ENCODE results near the gene EDRF1. TPM values are rescaled to one million over a fixed set of nuclear protein-coding genes. Genes with fewer than 3 reads are reported as not detected.
A peak's percentile ranks its signal among the peaks of the same experiment; 100 is the strongest.

The EDRF1 gene
- polyA plus RNA-seq, 1 donor (not counting 4 experiments of a cell fraction or from before 2014, with no cell fraction given), result 20.4 TPM

DNA sequence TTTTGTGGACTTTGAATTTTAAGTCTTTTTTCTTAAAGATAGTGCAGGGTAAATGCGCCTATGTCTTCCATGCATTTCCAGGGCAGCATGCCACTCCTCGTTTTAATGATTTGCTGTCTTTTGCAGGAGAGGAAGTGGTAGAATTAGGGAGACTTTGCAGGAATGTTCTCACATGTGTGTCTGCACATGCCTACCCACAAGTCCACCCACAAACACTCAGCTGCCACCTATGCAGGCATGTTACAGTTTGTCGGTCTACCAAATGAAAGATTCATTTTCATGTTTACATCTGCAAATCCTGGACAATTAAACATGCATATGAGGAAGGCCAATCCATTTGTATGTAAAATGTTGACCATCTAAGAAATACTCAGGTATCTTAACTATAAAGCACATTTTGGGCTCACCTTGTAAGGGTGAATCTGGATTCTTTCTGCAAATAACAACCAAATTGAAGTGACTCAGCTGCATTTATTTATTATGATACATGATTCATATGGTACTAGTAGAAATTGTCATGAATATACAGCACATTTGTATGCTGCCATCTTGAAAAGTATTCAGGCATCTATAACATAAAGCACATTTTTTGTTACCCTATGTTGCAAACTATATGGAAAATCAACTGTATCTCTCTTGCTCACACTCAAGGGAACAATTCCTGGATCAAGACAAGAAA lies 31.9 kb upstream of the EDRF1 start:
- dilution Hi-C loops (cut with MboI; ENCODE audit: extremely low pct_ligation_motif_present, low sequenced_read_pairs), result no loop called here
- Histone ChIP-seq H3K9ac (ENCODE audit: control insufficient read depth, extremely low read depth, insufficient read depth, low read length) (no peak overlapping the region), H3K27ac (ENCODE audit: control insufficient read depth, insufficient read depth, low read length) (peak overlapping the region; percentile 17), H3K4me1 (ENCODE audit: control insufficient read depth, extremely low read depth, insufficient read depth, low read length) (peaks cover 10% of the 10 kb centered on the region), H3K9me3 (ENCODE audit: control insufficient read depth, low read depth, low read length) (no peaks in the 10 kb centered on the region), H3K4me2 (ENCODE audit: control insufficient read depth, extremely low read depth, insufficient read depth, low read depth, low read length) (peak overlapping the region; percentile 57), H3K36me3 (ENCODE audit: control insufficient read depth in 2 of 2, extremely low read depth in 1 of 2, insufficient read depth in 2 of 2, low read length in 2 of 2) (no peaks in the 10 kb centered on the region), H3K4me3 (ENCODE audit: control insufficient read depth in 2 of 3, extremely low read depth in 1 of 3, insufficient read depth in 2 of 3, low read depth in 1 of 3, low read length in 3 of 3) (peak overlapping the region in 1 of 3 experiments; percentile 30), H3K9me1 (ENCODE audit: control insufficient read depth, extremely low read depth, insufficient read depth, low read length) (no peaks in the 10 kb centered on the region), H3K79me2 (ENCODE audit: control insufficient read depth, insufficient read depth, low read length) (no peaks in the 10 kb centered on the region), H2AFZ (ENCODE audit: control insufficient read depth, low read length) (peak overlapping the region; percentile 61), H4K20me1 (ENCODE audit: control insufficient read depth, extremely low read depth, insufficient read depth, low read length) (no peaks in the 10 kb centered on the region), H3K27me3 (ENCODE audit: control insufficient read depth, extremely low read depth, insufficient read depth, low read length) (no peaks in the 10 kb centered on the region)
- peak; percentile 45 for DNase-seq (ENCODE audit: low read depth, low spot score)
- FAIRE-seq, result peak; percentile 95
- no peak for TF ChIP-seq EZH2 (IDR thresholded peaks at IDR 0.05; ENCODE audit: low read length)
- TF ChIP-seq, protein P1, sequence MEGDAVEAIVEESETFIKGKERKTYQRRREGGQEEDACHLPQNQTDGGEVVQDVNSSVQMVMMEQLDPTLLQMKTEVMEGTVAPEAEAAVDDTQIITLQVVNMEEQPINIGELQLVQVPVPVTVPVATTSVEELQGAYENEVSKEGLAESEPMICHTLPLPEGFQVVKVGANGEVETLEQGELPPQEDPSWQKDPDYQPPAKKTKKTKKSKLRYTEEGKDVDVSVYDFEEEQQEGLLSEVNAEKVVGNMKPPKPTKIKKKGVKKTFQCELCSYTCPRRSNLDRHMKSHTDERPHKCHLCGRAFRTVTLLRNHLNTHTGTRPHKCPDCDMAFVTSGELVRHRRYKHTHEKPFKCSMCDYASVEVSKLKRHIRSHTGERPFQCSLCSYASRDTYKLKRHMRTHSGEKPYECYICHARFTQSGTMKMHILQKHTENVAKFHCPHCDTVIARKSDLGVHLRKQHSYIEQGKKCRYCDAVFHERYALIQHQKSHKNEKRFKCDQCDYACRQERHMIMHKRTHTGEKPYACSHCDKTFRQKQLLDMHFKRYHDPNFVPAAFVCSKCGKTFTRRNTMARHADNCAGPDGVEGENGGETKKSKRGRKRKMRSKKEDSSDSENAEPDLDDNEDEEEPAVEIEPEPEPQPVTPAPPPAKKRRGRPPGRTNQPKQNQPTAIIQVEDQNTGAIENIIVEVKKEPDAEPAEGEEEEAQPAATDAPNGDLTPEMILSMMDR (optimal IDR thresholded peaks at IDR 0.05 in 1 of 3, IDR thresholded peaks at IDR 0.05 in 1 of 3, conservative IDR thresholded peaks at IDR 0.05 in 1 of 3; ENCODE audit: extremely low read depth in 1 of 3, insufficient read depth in 2 of 3, low read length in 3 of 3), result no peak

DNA sequence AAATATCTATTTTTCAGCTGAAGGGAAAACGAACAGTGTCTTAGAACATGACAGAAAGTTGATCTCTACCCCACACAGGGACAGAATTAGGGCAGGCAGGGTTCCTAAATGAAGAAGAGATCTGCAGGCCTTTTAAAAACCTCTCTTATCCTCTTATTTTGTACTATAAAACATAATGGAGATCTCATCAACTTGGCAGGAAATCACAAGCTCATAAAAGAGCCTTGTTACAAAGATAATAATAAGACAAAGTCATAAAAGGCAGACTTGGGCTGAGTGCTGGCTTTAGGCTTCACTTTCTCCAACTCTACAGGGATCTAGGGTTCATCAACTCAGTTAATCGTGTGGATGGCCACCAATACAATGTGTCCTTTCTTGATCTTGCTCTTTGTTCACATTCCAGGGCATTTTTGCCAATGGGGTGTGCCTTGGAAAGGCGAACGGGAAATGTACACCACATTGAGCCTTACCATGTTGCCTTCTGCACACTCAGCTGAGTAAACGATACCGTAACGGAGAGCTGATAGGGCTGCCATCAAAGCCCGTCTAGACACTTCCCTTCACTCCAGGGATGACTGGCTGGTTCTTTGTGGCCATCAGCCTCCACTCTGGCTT lies 29.4 kb upstream of the EDRF1 start:
- no peaks in the 10 kb centered on the region for H4K20me1 ChIP-seq (ENCODE audit: control insufficient read depth, extremely low read depth, insufficient read depth, low read length)
- H3K4me1 ChIP-seq (ENCODE audit: control insufficient read depth, extremely low read depth, insufficient read depth, low read length), result peaks cover 10% of the 10 kb centered on the region
- no peak overlapping the region for H3K9ac ChIP-seq (ENCODE audit: control insufficient read depth, extremely low read depth, insufficient read depth, low read length)
- no peaks in the 10 kb centered on the region for H3K79me2 ChIP-seq (ENCODE audit: control insufficient read depth, insufficient read depth, low read length)
- DNase-seq (ENCODE audit: low read depth, low spot score) (no peak), FAIRE-seq (no peak)
- dilution Hi-C loops (cut with MboI; ENCODE audit: extremely low pct_ligation_motif_present, low sequenced_read_pairs), result no loop called here
- no peaks in the 10 kb centered on the region for H3K36me3 ChIP-seq (ENCODE audit: control insufficient read depth in 2 of 2, extremely low read depth in 1 of 2, insufficient read depth in 2 of 2, low read length in 2 of 2)
- no peaks in the 10 kb centered on the region for H3K9me1 ChIP-seq (ENCODE audit: control insufficient read depth, extremely low read depth, insufficient read depth, low read length)
- no peaks in the 10 kb centered on the region for H3K9me3 ChIP-seq (ENCODE audit: control insufficient read depth, low read depth, low read length)
- no peak overlapping the region for H3K4me2 ChIP-seq (ENCODE audit: control insufficient read depth, extremely low read depth, insufficient read depth, low read depth, low read length)
- TF ChIP-seq EZH2 (IDR thresholded peaks at IDR 0.05; ENCODE audit: low read length), result no peak
- TF ChIP-seq, protein P1 (optimal IDR thresholded peaks at IDR 0.05 in 1 of 3, IDR thresholded peaks at IDR 0.05 in 1 of 3, conservative IDR thresholded peaks at IDR 0.05 in 1 of 3; ENCODE audit: extremely low read depth in 1 of 3, insufficient read depth in 2 of 3, low read length in 3 of 3), result no peak
- H2AFZ ChIP-seq (ENCODE audit: control insufficient read depth, low read length), result no peak overlapping the region
- no peak overlapping the region for H3K27ac ChIP-seq (ENCODE audit: control insufficient read depth, insufficient read depth, low read length)
- no peak overlapping the region for H3K4me3 ChIP-seq (ENCODE audit: control insufficient read depth in 2 of 3, extremely low read depth in 1 of 3, insufficient read depth in 2 of 3, low read depth in 1 of 3, low read length in 3 of 3)
- no peaks in the 10 kb centered on the region for H3K27me3 ChIP-seq (ENCODE audit: control insufficient read depth, extremely low read depth, insufficient read depth, low read length)

Measured in keratinocyte (primary cell).